ENCODE measurements around the gene MTFR1L.

MTFR1L gene

GRCh38 chr1:25794325-25794724 is 25.4 kb upstream of the MTFR1L start:
- ChIA-PET POLR2A (interaction anchor here (1.6 kb wide), 1 partner anchor 21 kb away, joined by 3 read pairs; no protein-coding TSS in a partner anchor), CTCF (interaction anchor here (1.1 to 1.2 kb wide), 2 partner anchors 14 to 22 kb away, joined by 3 to 4 read pairs; no protein-coding TSS in a partner anchor)
- no peak for DNase-seq (ENCODE audit: extremely low spot score)
- TF ChIP-seq SUZ12 (IDR thresholded peaks at IDR 0.05), result no peak
- no peak for TF ChIP-seq SP1 (IDR thresholded peaks at IDR 0.05)
- TF ChIP-seq ARNT (IDR thresholded peaks at IDR 0.05), result no peak
- TF ChIP-seq NFRKB (IDR thresholded peaks at IDR 0.05), result no peak
- TF ChIP-seq BHLHE40 (IDR thresholded peaks at IDR 0.05; ENCODE audit: borderline replicate concordance), result no peak
- TF ChIP-seq ZNF384 (IDR thresholded peaks at IDR 0.05), result no peak

GRCh38 chr1:25795211-25795610 is 24.5 kb upstream of the MTFR1L start:
- ChIA-PET CTCF (interaction anchor here (1.1 to 1.9 kb wide), 3 partner anchors 8 to 223 kb away, joined by 3 to 7 read pairs (median 4); no protein-coding TSS in a partner anchor), POLR2A (interaction anchor here (1.6 kb wide), 1 partner anchor 20 kb away, joined by 3 read pairs; no protein-coding TSS in a partner anchor)
- no peak for TF ChIP-seq L3MBTL2 (conservative IDR thresholded peaks at IDR 0.05)
- no peak for TF ChIP-seq HDGF (IDR thresholded peaks at IDR 0.05; ENCODE audit: borderline replicate concordance)
- no peak for TF ChIP-seq SP1 (IDR thresholded peaks at IDR 0.05)
- TF ChIP-seq PKNOX1 (IDR thresholded peaks at IDR 0.05), result no peak
- TF ChIP-seq ZNF384 (IDR thresholded peaks at IDR 0.05), result no peak
- no peak for DNase-seq (ENCODE audit: extremely low spot score)

GRCh38 chr1:25795946-25796810 is 23.6 kb upstream of the MTFR1L start:
- no peak for DNase-seq (ENCODE audit: extremely low spot score)
- ChIA-PET CTCF (interaction anchor here (0.6 to 1.9 kb wide), 5 partner anchors 9 to 224 kb away, joined by 3 to 7 read pairs (median 4); no protein-coding TSS in a partner anchor), POLR2A (interaction anchor here (0.6 to 1.3 kb wide), 2 partner anchors 14 to 91 kb away, joined by 3 read pairs; no protein-coding TSS in a partner anchor)
- TF ChIP-seq FOXA1 (IDR thresholded peaks at IDR 0.05) (no peak), FOXK2 (IDR thresholded peaks at IDR 0.05) (no peak), ELF4 (IDR thresholded peaks at IDR 0.05) (no peak), L3MBTL2 (conservative IDR thresholded peaks at IDR 0.05) (no peak), NFRKB (IDR thresholded peaks at IDR 0.05) (no peak), LEF1 (IDR thresholded peaks at IDR 0.05; ENCODE audit: borderline replicate concordance) (no peak), HDGF (IDR thresholded peaks at IDR 0.05; ENCODE audit: borderline replicate concordance) (no peak), SUZ12 (IDR thresholded peaks at IDR 0.05) (no peak), TARDBP (IDR thresholded peaks at IDR 0.05) (no peak), CTBP1 (IDR thresholded peaks at IDR 0.05; ENCODE audit: borderline replicate concordance) (no peak), PKNOX1 (IDR thresholded peaks at IDR 0.05) (no peak), FOXM1 (IDR thresholded peaks at IDR 0.05; ENCODE audit: borderline replicate concordance) (no peak), SP1 (IDR thresholded peaks at IDR 0.05) (no peak), BHLHE40 (IDR thresholded peaks at IDR 0.05; ENCODE audit: borderline replicate concordance) (no peak), ZNF384 (IDR thresholded peaks at IDR 0.05) (no peak), ARNT (IDR thresholded peaks at IDR 0.05) (no peak)

GRCh38 chr1:25796811-25797458 is 22.8 kb upstream of the MTFR1L start:
- CTCF ChIA-PET, result interaction anchor here (1.3 to 1.9 kb wide), 6 partner anchors 25 to 224 kb away, joined by 3 to 13 read pairs (median 4); no protein-coding TSS in a partner anchor
- POLR2A ChIA-PET, result interaction anchor here (1.3 kb wide), 1 partner anchor 15 kb away, joined by 3 read pairs; no protein-coding TSS in a partner anchor
- peak; percentile 76 for DNase-seq (ENCODE audit: extremely low spot score)
- no peak for TF ChIP-seq SP1 (IDR thresholded peaks at IDR 0.05)
- TF ChIP-seq L3MBTL2 (conservative IDR thresholded peaks at IDR 0.05), result no peak
- TF ChIP-seq CTBP1 (IDR thresholded peaks at IDR 0.05; ENCODE audit: borderline replicate concordance), result peak; percentile 16; the same call in 1 of the 2 replicates

GRCh38 chr1:25797939-25798338 is 21.8 kb upstream of the MTFR1L start:
- DNase-seq (ENCODE audit: extremely low spot score), result peak; percentile 80
- no peak for TF ChIP-seq ELF4 (IDR thresholded peaks at IDR 0.05)
- peak; percentile 40; the same call in 1 of the 2 replicates for TF ChIP-seq PKNOX1 (IDR thresholded peaks at IDR 0.05)
- ChIA-PET POLR2A (interaction anchor here (1.0 kb wide), 2 partner anchors 40 to 189 kb away, joined by 3 read pairs; no protein-coding TSS in a partner anchor), CTCF (interaction anchor here (0.6 to 1.8 kb wide), 11 partner anchors 8 to 974 kb away, joined by 3 to 13 read pairs (median 4); no protein-coding TSS in a partner anchor)

- POLR2A ChIA-PET, result interaction anchor here (1.0 kb wide), 2 partner anchors 41 to 190 kb away, joined by 3 read pairs; no protein-coding TSS in a partner anchor
- no peak for DNase-seq (ENCODE audit: extremely low spot score)
- TF ChIP-seq TARDBP (IDR thresholded peaks at IDR 0.05) (no peak), FOXA1 (IDR thresholded peaks at IDR 0.05) (no peak), LEF1 (IDR thresholded peaks at IDR 0.05; ENCODE audit: borderline replicate concordance) (no peak), FOXM1 (IDR thresholded peaks at IDR 0.05; ENCODE audit: borderline replicate concordance) (no peak), BHLHE40 (IDR thresholded peaks at IDR 0.05; ENCODE audit: borderline replicate concordance) (no peak), ARNT (IDR thresholded peaks at IDR 0.05) (no peak), SUZ12 (IDR thresholded peaks at IDR 0.05) (no peak), ELF4 (IDR thresholded peaks at IDR 0.05) (no peak), SP1 (IDR thresholded peaks at IDR 0.05) (no peak), FOXK2 (IDR thresholded peaks at IDR 0.05) (no peak)
- CTCF ChIA-PET, result interaction anchor here (0.6 to 1.8 kb wide), 11 partner anchors 9 to 975 kb away, joined by 3 to 13 read pairs (median 4); no protein-coding TSS in a partner anchor
Observed at GRCh38 chr1:25798666-25799351, 20.9 kb upstream of the MTFR1L start.

Measured in HEK293T (cell line).